WTC11 (cell line): ENCODE measurements around the gene ABCC2. TPM values are rescaled to one million over a fixed set of nuclear protein-coding genes. Genes with fewer than 3 reads are reported as not detected.

Experiments used
- ATAC-seq: fragments of 200-7000 bp; cut with Tn5 transposase; 2 replicates; pipeline ENCODE4 v1.10.0; 2021; ENCODE audit warnings: mild to moderate bottlenecking, moderate library complexity
- CTCF ChIA-PET: fragments of 300-600 bp; sonication (Branson Sonifier 250); formaldehyde crosslinking; loops from one replicate; lab custom pipeline; 2021; ENCODE audit warnings: antibody characterized with exemption; lab: Charles Lee
- POLR2A ChIA-PET: fragments of 350-600 bp; sonication (Branson Sonifier 250); formaldehyde crosslinking; loops from one replicate; lab custom pipeline; 2021; ENCODE audit warnings: antibody characterized with exemption; lab: Charles Lee
- DNase-seq: peaks from one replicate; pipeline ENCODE4 v3.0.0; 2021; ENCODE audit warnings: low spot score
- H3K27ac Mint-ChIP-seq: 2 replicates; pipeline ENCODE4 v1.8.0; 2021; ENCODE audit warnings: mixed read lengths
- H3K27me3 Mint-ChIP-seq: 2 replicates; pipeline ENCODE4 v1.8.0; 2021; ENCODE audit warnings: low read depth, mild to moderate bottlenecking, moderate library complexity, mixed read lengths
- H3K36me3 Mint-ChIP-seq: 2 replicates; pipeline ENCODE4 v1.8.0; 2021; ENCODE audit warnings: mixed read lengths
- H3K4me1 Mint-ChIP-seq: 2 replicates; pipeline ENCODE4 v1.8.0; 2022; ENCODE audit warnings: mixed read lengths
- H3K4me3 Mint-ChIP-seq: 2 replicates; pipeline ENCODE4 v1.8.0; 2021; ENCODE audit warnings: mild to moderate bottlenecking, moderate library complexity, mixed read lengths
- H3K9me3 Mint-ChIP-seq: 2 replicates; pipeline ENCODE4 v1.8.0; 2021; ENCODE audit warnings: mixed read lengths
- AFF4 ChIP-seq: sonication (generic); formaldehyde crosslinking; IDR thresholded peaks from 2 replicates; pipeline ENCODE4 v1.8.1; 2023; ENCODE audit warnings: mild to moderate bottlenecking, missing genetic modification reagents, borderline replicate concordance
- CREM ChIP-seq: sonication (generic); formaldehyde crosslinking; IDR thresholded peaks from 2 replicates; pipeline ENCODE4 v1.8.1; 2022; ENCODE audit warnings: mild to moderate bottlenecking, missing genetic modification reagents, moderate library complexity
- CTCF ChIP-seq: fragments of 200-600 bp; IDR thresholded peaks from 2 replicates; pipeline ENCODE4 v1.8.0; 2022; ENCODE audit warnings: antibody characterized with exemption
- E2F1 ChIP-seq: sonication (generic); formaldehyde crosslinking; IDR thresholded peaks from 2 replicates; pipeline ENCODE4 v1.8.0; 2022; ENCODE audit warnings: mild to moderate bottlenecking, missing genetic modification reagents
- ESRRA ChIP-seq: sonication (generic); formaldehyde crosslinking; IDR thresholded peaks from 2 replicates; pipeline ENCODE4 v1.8.1; 2022; ENCODE audit warnings: mild to moderate bottlenecking, missing genetic modification reagents, borderline replicate concordance
- FOXP4 ChIP-seq: sonication (generic); formaldehyde crosslinking; IDR thresholded peaks from 2 replicates; pipeline ENCODE4 v1.8.0; 2022; ENCODE audit warnings: mild to moderate bottlenecking, missing genetic modification reagents
- NFATC4 ChIP-seq: fragments of 250-450 bp; sonication (Bioruptor Pico); IDR thresholded peaks from 2 replicates; pipeline ENCODE4 v1.9.0; 2021; ENCODE audit warnings: mild to moderate bottlenecking
- NFYB ChIP-seq: sonication (generic); formaldehyde crosslinking; conservative IDR thresholded peaks from 2 replicates; pipeline ENCODE4 v1.8.0; 2022; ENCODE audit warnings: low read depth, missing genetic modification reagents
- TCF7 ChIP-seq: sonication (generic); formaldehyde crosslinking; IDR thresholded peaks from 2 replicates; pipeline ENCODE4 v1.8.0; 2022; ENCODE audit warnings: mild to moderate bottlenecking, low read depth, missing genetic modification reagents, moderate library complexity
- TEAD4 ChIP-seq: sonication (generic); formaldehyde crosslinking; IDR thresholded peaks from 2 replicates; pipeline ENCODE4 v1.8.0; 2022; ENCODE audit warnings: mild to moderate bottlenecking, missing genetic modification reagents
- ZNF219 ChIP-seq: sonication (generic); formaldehyde crosslinking; IDR thresholded peaks from 2 replicates; pipeline ENCODE4 v1.8.0; 2023; ENCODE audit warnings: missing genetic modification reagents, mild to moderate bottlenecking, borderline replicate concordance
- ZNF232 ChIP-seq: sonication (generic); formaldehyde crosslinking; IDR thresholded peaks from 2 replicates; pipeline ENCODE4 v1.8.0; 2022; ENCODE audit warnings: mild to moderate bottlenecking, missing genetic modification reagents
- ZNF416 ChIP-seq: fragments of 250-450 bp; sonication (Bioruptor Pico); IDR thresholded peaks from 2 replicates; pipeline ENCODE4 v1.9.0; 2021; ENCODE audit warnings: mild to moderate bottlenecking, inconsistent platforms
- ZNF425 ChIP-seq: fragments of 250-450 bp; sonication (Bioruptor Pico); conservative IDR thresholded peaks from 2 replicates; pipeline ENCODE4 v1.9.0; 2021; ENCODE audit warnings: mild to moderate bottlenecking
- ZNF512 ChIP-seq: sonication (generic); formaldehyde crosslinking; IDR thresholded peaks from 2 replicates; pipeline ENCODE4 v1.8.1; 2022; ENCODE audit warnings: missing genetic modification reagents, borderline replicate concordance
- total RNA-seq: library from RNA; stranded (reverse); gene quantifications from 3 replicates; pipeline ENCODE4 v1.2.3, GENCODE V29; 2021

ABCC2 gene
- total RNA-seq, 1 experiment from 2014 or later = 0.87 TPM

GRCh38 chr10:99770408-99771045 is 11.9 kb upstream of the ABCC2 start:
- no peaks in the 10 kb centered on the region for H3K36me3 Mint-ChIP-seq
- no peaks in the 10 kb centered on the region for H3K9me3 Mint-ChIP-seq
- no peak for DNase-seq
- no peaks in the 10 kb centered on the region for H3K4me1 Mint-ChIP-seq
- no peak for ATAC-seq
- H3K4me3 Mint-ChIP-seq = no peak overlapping the region
- H3K27me3 Mint-ChIP-seq = no peaks in the 10 kb centered on the region
- CTCF ChIA-PET = no interaction called here
- TF ChIP-seq ESRRA (no peak), ZNF416 (CRISPR knock-in tag) (no peak), NFYB (CRISPR knock-in tag) (no peak), CREM (CRISPR knock-in tag) (no peak), CTCF (no peak), TCF7 (no peak), NFATC4 (CRISPR knock-in tag) (no peak), AFF4 (CRISPR knock-in tag) (no peak), E2F1 (CRISPR knock-in tag) (no peak), TEAD4 (no peak), FOXP4 (CRISPR knock-in tag) (no peak), ZNF425 (no peak), ZNF232 (CRISPR knock-in tag) (no peak), ZNF219 (no peak), ZNF512 (CRISPR knock-in tag) (no peak)
- POLR2A ChIA-PET = no interaction called here
- no peak overlapping the region for H3K27ac Mint-ChIP-seq
